ENCODE results near the gene SESTD1. TPM values are rescaled to one million over a fixed set of nuclear protein-coding genes. Genes with fewer than 3 reads are reported as not detected.
"Not testable (repeated sequence)": the region's sequence is repeated elsewhere in the genome, so short reads cannot be mapped to it uniquely, and the experiment has no call there.

SESTD1 gene
- total RNA-seq, 1 donor from 2014 or later, result 92.4 TPM

- peaks cover 4% of the 10 kb centered on the region for H3K36me3 Mint-ChIP-seq (ENCODE audit: low read depth, unreplicated experiment)
- no peak for DNase-seq (ENCODE audit: low spot score)
- H3K4me1 Mint-ChIP-seq (ENCODE audit: unreplicated experiment), result no peaks in the 10 kb centered on the region
- no peak overlapping the region for H3K27ac Mint-ChIP-seq (ENCODE audit: unreplicated experiment)
- no peaks in the 10 kb centered on the region for H3K27me3 Mint-ChIP-seq (ENCODE audit: unreplicated experiment)
- H3K4me3 Mint-ChIP-seq (ENCODE audit: unreplicated experiment), result no peak overlapping the region
- TF ChIP-seq CTCF (IDR thresholded peaks at IDR 0.05; ENCODE audit: unreplicated experiment), result no peak
- H3K9me3 Mint-ChIP-seq (ENCODE audit: unreplicated experiment), result no peaks in the 10 kb centered on the region
Observed at GRCh38 chr2:179097131-179097530, 167.5 kb downstream of the SESTD1 start.

- no peak for TF ChIP-seq CTCF (IDR thresholded peaks at IDR 0.05; ENCODE audit: unreplicated experiment)
- H3K36me3 Mint-ChIP-seq (ENCODE audit: low read depth, unreplicated experiment), result peaks cover 4% of the 10 kb centered on the region
- H3K27ac Mint-ChIP-seq (ENCODE audit: unreplicated experiment), result no peak overlapping the region
- H3K9me3 Mint-ChIP-seq (ENCODE audit: unreplicated experiment), result no peaks in the 10 kb centered on the region
- DNase-seq (ENCODE audit: low spot score), result no peak
- H3K27me3 Mint-ChIP-seq (ENCODE audit: unreplicated experiment), result no peaks in the 10 kb centered on the region
- H3K4me3 Mint-ChIP-seq (ENCODE audit: unreplicated experiment), result no peak overlapping the region
- no peaks in the 10 kb centered on the region for H3K4me1 Mint-ChIP-seq (ENCODE audit: unreplicated experiment)
Observed at GRCh38 chr2:179096090-179096489, 168.5 kb downstream of the SESTD1 start.

- not testable (repeated sequence) for DNase-seq (ENCODE audit: low spot score); H3K9me3 Mint-ChIP-seq (ENCODE audit: unreplicated experiment); H3K27ac Mint-ChIP-seq (ENCODE audit: unreplicated experiment); H3K4me1 Mint-ChIP-seq (ENCODE audit: unreplicated experiment); H3K36me3 Mint-ChIP-seq (ENCODE audit: low read depth, unreplicated experiment); H3K4me3 Mint-ChIP-seq (ENCODE audit: unreplicated experiment); H3K27me3 Mint-ChIP-seq (ENCODE audit: unreplicated experiment)
Observed at GRCh38 chr2:179092912-179093311, 171.7 kb downstream of the SESTD1 start.

GRCh38 chr2:179082697-179083096 is 181.9 kb downstream of the SESTD1 start:
- Mint-ChIP-seq H3K27me3 (ENCODE audit: unreplicated experiment) (peaks cover 5% of the 10 kb centered on the region), H3K4me3 (ENCODE audit: unreplicated experiment) (no peak overlapping the region), H3K4me1 (ENCODE audit: unreplicated experiment) (no peaks in the 10 kb centered on the region), H3K9me3 (ENCODE audit: unreplicated experiment) (no peaks in the 10 kb centered on the region), H3K36me3 (ENCODE audit: low read depth, unreplicated experiment) (peaks cover 5% of the 10 kb centered on the region), H3K27ac (ENCODE audit: unreplicated experiment) (no peak overlapping the region)
- no peak for TF ChIP-seq CTCF (IDR thresholded peaks at IDR 0.05; ENCODE audit: unreplicated experiment)
- DNase-seq (ENCODE audit: low spot score), result no peak

GRCh38 chr2:179081954-179082353 is 182.7 kb downstream of the SESTD1 start:
- H3K4me3 Mint-ChIP-seq (ENCODE audit: unreplicated experiment), result no peak overlapping the region
- TF ChIP-seq CTCF (IDR thresholded peaks at IDR 0.05; ENCODE audit: unreplicated experiment), result no peak
- H3K27ac Mint-ChIP-seq (ENCODE audit: unreplicated experiment), result no peak overlapping the region
- H3K27me3 Mint-ChIP-seq (ENCODE audit: unreplicated experiment), result peaks cover 7% of the 10 kb centered on the region
- H3K36me3 Mint-ChIP-seq (ENCODE audit: low read depth, unreplicated experiment), result peaks cover 5% of the 10 kb centered on the region
- H3K4me1 Mint-ChIP-seq (ENCODE audit: unreplicated experiment), result no peaks in the 10 kb centered on the region
- no peak for DNase-seq (ENCODE audit: low spot score)
- H3K9me3 Mint-ChIP-seq (ENCODE audit: unreplicated experiment), result no peaks in the 10 kb centered on the region

GRCh38 chr2:179072527-179072926 is 192.1 kb downstream of the SESTD1 start:
- Mint-ChIP-seq H3K4me1 (ENCODE audit: unreplicated experiment) (peaks cover 10% of the 10 kb centered on the region), H3K27me3 (ENCODE audit: unreplicated experiment) (peaks cover 8% of the 10 kb centered on the region), H3K36me3 (ENCODE audit: low read depth, unreplicated experiment) (peaks cover 4% of the 10 kb centered on the region), H3K4me3 (ENCODE audit: unreplicated experiment) (no peak overlapping the region), H3K9me3 (ENCODE audit: unreplicated experiment) (no peaks in the 10 kb centered on the region), H3K27ac (ENCODE audit: unreplicated experiment) (no peak overlapping the region)
- TF ChIP-seq CTCF (IDR thresholded peaks at IDR 0.05; ENCODE audit: unreplicated experiment), result no peak
- no peak for DNase-seq (ENCODE audit: low spot score)
